Mucosa of gallbladder (tissue), 1 donor: Measurements from ENCODE around the gene CCDC148. TPM values are rescaled to one million over a fixed set of nuclear protein-coding genes. Genes with fewer than 3 reads are reported as not detected.
A peak's percentile ranks its signal among the peaks of the same experiment; 100 is the strongest.

ENCODE experiments used
- DNase-seq: peaks from one replicate; pipeline ENCODE4 v3.0.0-alpha.2; 2020; ENCODE audit warnings: low spot score
- total RNA-seq: library from RNA; stranded (reverse); gene quantifications from one replicate; pipeline ENCODE4 v1.2.1, GENCODE V29; 2021
- donor health status: DM: no; HTN: no; CAD: no.

The CCDC148 gene
- total RNA-seq, 1 donor from 2014 or later: 3.1 TPM

GRCh38 chr2:158174495-158174894, 282.1 kb downstream of the CCDC148 start:
- no peak for DNase-seq

DNA sequence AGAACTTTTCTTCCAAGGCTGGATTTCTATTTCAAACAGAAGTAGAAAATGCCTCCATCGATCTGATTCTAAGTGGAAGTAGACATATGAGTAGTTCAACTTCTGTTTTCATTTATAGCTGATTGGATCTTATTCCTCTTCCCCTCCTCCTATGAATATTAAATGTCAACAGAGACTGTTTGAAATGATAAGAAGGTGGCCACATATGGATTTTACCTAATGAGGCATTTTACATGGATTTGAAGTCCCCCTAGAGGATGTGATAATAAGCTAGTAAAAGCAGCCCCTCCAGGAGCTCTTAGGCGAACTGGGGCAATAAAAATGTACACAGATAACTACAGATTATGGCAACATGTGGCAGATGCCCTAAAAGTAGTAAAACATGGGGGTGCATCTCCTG, 283.8 kb downstream of the CCDC148 start:
- no peak for DNase-seq

- DNase-seq: no peak
Measured at GRCh38 chr2:158154596-158154995, 302.0 kb downstream of the CCDC148 start.

DNA sequence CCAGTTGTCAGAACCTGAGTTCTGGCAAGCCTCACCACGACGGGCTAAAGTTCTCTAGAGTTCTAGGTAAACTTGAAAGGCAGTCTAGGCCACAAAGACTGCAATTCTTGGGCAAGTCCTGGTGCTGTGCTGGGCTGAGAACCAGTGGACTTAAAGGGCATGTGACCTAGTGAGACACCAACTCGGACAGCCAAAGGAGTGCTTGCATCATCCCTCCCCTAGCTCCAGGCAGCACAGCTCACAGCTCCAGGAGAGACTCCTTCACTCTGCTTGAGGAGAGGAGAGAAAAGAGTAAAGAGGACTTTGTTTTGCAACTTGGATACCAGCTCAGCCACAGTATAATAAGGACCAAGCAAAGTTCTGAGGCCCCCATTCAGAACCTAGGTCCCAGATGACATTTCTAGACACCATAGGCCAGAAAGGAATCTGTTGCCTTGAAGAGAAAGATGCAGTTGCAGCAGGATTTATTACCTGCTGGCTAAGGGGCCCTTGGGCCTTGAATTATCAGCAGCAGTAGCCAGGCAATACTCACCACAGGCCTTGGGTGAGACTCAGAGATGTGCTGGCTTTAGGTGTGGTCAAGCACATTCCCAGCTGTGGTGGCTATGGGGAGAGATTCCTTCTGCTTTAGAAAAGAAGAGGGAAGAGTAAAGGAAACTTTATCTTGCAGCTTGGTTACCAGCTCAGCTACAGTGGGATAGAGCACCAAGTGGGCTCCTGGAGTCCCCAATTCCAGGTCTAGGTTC, 303.1 kb downstream of the CCDC148 start:
- no peak for DNase-seq

GRCh38 chr2:158144914-158145625, 311.5 kb downstream of the CCDC148 start:
- no peak for DNase-seq

DNA sequence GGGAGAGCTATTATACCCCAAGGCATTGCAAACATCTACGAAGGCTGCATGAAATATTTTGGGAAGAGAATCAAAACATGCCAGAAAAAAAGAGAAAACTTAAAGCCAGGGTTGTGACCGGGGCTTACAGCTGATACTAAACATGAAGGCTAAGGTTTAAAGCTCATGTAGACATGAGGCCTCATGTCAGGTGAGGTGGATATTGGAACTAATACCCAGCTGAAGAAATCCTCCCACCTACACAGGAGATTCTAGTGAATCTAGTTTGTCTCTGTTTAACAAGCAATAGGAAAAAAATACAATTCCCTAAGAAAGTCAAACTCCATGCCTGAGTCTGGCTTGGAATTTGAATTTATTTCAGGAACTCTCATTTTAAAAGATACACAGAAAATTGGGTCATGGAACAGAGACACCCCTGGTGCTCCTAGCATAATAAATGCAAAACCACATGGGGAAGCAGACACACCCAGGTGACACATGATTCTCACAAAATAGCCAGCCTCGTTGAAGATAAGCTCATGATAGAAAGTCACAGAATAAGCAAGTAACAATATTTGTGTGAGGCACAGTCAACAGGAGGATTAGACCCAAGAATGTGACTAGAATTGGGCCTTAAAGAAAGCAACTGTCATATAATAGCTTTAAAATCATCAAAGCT, 312.7 kb downstream of the CCDC148 start:
- DNase-seq: no peak

- no peak for DNase-seq
Measured at GRCh38 chr2:158142568-158143332, 313.8 kb downstream of the CCDC148 start.

GRCh38 chr2:158142165-158142564, 314.4 kb downstream of the CCDC148 start:
- no peak for DNase-seq

GRCh38 chr2:158140201-158140600, 316.4 kb downstream of the CCDC148 start:
- no peak for DNase-seq

DNA sequence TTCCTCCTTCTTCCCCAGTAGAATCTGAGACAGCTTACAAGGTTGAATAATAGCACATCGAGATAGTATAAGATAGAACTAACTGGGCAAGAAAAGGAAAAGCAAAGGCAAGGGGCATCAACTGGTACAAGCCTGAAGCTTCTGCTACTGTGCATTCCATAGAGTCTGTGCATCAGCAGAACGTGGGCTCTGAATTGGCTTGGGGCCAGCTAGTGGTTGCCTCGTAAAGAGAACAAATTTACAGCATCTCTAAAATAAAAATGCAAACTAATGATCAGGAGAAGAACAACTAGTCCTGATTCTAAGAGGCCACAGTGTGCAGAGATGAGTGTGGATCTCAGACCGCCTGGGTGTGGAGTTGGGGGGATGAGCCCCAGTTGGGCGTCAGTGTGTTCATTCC, 318.3 kb downstream of the CCDC148 start:
- DNase-seq: no peak

DNA sequence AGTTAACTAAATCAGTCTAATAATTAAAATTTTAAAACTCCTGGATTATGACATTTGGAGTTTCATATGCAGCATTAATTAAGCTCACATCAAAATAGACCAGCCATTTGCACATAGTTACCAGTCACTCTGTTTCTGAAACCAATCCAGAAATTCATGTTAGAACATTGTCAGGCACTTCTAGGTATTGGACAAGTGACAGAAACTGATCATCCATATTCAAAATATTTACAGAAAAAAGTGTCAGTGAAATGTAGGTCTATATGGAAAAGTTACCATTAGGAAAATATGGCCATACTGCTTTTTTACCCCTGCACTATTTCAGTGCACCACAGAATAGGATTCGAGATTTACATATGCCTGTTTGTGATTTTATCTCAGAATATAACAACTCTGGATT, 321.5 kb downstream of the CCDC148 start:
- DNase-seq: no peak

GRCh38 chr2:158134655-158135054, 321.9 kb downstream of the CCDC148 start:
- DNase-seq: peak; percentile 47

DNA sequence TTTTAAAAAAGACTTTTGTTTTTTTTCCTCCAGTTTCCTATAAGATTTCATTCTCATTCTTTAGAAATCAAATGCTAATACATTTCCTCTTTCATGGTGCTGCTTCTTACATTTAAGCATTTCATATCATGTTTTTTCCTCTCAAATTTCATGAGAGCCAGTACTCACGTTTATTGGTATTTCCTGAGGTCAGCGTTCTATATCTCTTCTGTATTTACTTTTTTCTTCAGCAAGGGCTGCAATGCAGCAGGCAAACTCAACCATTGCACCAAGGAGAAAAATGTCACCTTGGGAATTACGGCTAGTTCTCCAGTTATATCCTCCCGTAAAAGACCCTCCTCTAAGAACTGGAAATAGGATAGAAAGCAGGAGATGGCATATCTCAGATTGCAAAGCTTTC, 322.5 kb downstream of the CCDC148 start:
- no peak for DNase-seq

- DNase-seq: peak; percentile 48
Measured at GRCh38 chr2:158131919-158132566, 324.5 kb downstream of the CCDC148 start.

- no peak for DNase-seq
Measured at GRCh38 chr2:158131483-158131912, 325.1 kb downstream of the CCDC148 start.

GRCh38 chr2:158130832-158131473, 325.6 kb downstream of the CCDC148 start:
- DNase-seq: peak; percentile 58

- no peak for DNase-seq
Measured at GRCh38 chr2:158129037-158129436, 327.5 kb downstream of the CCDC148 start.

- DNase-seq: peak; percentile 82
Measured at GRCh38 chr2:158128168-158128973, 328.2 kb downstream of the CCDC148 start.

GRCh38 chr2:158127380-158127804, 329.2 kb downstream of the CCDC148 start:
- DNase-seq: no peak
